Spleen (tissue), 7 donors: ENCODE results near the gene MLF2.

Source experiments
- POLR2A ChIP-seq, 3 donors: fragments of 450-650 bp; IDR thresholded peaks; one replicate each; pipeline ENCODE4 v1.5.1; 2017; ENCODE audit warnings: antibody characterized with exemption in 3 of 3, mild to moderate bottlenecking in 1 of 3
- POLR2AphosphoS5 ChIP-seq, 3 donors: sonication (generic); formaldehyde crosslinking; IDR thresholded peaks; one replicate each; pipeline ENCODE4 v1.5.1; 2017; ENCODE audit warnings: antibody characterized with exemption in 3 of 3
- TF ChIP-seq, protein P1 (sequence below), 11 experiments: fragments of 200-600 bp in 7 of 11; fragments of 450-650 bp in 4 of 11; sonication (generic) in 4 of 11; IDR thresholded peaks in 8 of 11; conservative IDR thresholded peaks in 3 of 11; 1 replicate in 7 of 11; 2 replicates in 4 of 11; pipeline versions ENCODE4 v1.4.0 to v1.8.0; 2016 to 2021; ENCODE audit warnings: antibody characterized with exemption in 11 of 11, inconsistent platforms in 4 of 11, mild to moderate bottlenecking in 1 of 11
- donor health status: DM: no; HTN: no; CAD: no; lungs with moderate emphysema.
- donor health status: DM: no; HTN: no; CAD: no.
- donor health status: DM: no; HTN: no; CAD: no.

DNA sequence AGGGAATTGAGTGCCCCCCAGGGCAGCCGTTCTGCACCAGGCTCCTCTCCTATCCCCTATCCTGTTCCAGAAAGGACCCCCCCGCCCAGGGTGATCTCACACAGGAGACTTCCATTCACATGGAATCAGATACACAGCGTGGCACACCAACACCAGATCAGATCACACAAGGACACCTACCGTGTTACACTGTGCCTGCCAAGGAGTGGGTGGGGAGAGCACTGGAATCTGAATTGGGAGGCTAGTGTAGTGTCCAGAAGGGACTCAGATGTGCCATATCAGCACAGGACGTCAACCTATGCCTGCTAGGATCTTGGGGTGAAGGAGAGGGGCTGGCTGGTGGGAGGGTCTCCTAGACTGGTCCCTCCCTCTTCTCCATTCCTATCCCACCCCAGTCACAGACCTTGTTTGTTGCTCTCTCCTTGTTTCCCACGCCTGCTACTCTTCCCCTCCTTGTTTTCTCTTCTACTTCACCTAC lies 15.5 kb upstream of the MLF2 start:
- TF ChIP-seq POLR2A (IDR thresholded peaks at IDR 0.05) (no peak), POLR2AphosphoS5 (IDR thresholded peaks at IDR 0.05) (no peak)
- TF ChIP-seq, protein P1, sequence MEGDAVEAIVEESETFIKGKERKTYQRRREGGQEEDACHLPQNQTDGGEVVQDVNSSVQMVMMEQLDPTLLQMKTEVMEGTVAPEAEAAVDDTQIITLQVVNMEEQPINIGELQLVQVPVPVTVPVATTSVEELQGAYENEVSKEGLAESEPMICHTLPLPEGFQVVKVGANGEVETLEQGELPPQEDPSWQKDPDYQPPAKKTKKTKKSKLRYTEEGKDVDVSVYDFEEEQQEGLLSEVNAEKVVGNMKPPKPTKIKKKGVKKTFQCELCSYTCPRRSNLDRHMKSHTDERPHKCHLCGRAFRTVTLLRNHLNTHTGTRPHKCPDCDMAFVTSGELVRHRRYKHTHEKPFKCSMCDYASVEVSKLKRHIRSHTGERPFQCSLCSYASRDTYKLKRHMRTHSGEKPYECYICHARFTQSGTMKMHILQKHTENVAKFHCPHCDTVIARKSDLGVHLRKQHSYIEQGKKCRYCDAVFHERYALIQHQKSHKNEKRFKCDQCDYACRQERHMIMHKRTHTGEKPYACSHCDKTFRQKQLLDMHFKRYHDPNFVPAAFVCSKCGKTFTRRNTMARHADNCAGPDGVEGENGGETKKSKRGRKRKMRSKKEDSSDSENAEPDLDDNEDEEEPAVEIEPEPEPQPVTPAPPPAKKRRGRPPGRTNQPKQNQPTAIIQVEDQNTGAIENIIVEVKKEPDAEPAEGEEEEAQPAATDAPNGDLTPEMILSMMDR (IDR thresholded peaks at IDR 0.05 in 8 of 11, conservative IDR thresholded peaks at IDR 0.05 in 3 of 11) = no peak
